ENCODE results near the gene EMP2. TPM values are rescaled to one million over a fixed set of nuclear protein-coding genes. Genes with fewer than 3 reads are reported as not detected.
A peak's percentile ranks its signal among the peaks of the same experiment; 100 is the strongest.

Gene EMP2
- total RNA-seq, 6 experiments from 2014 or later = 38.5 to 95.6 (median 58.4) TPM

DNA sequence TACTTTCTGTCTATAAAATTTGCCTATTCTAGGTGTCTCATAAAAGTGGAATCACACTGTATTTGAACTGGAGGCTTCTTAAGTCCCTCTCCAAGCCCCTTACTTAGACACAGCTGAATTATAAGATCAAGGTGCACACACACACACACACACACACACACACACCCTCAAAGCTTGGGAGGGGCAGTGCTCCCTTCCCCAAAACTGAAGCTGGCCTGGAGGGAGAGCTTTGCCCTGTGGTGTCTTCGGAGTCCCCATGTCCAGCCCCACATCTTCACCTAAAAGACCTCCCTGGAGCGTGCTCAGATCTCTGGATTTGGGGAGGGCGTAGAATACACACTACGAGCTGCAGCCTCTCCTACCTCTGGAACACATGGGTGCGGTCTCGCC is 828 bp downstream of the EMP2 start:
- WGBS (ENCODE audit: insufficient coverage, low coverage, low lambda C conversion rate, missing lambda C conversion rate) = 60% methylated on average over 1 of the region's 6 CpGs
- H3K36me3 ChIP-seq = no peaks in the 10 kb centered on the region
- H3K27ac ChIP-seq = peak overlapping the region in 2 of 3 donors; percentile 67 to 74
- H3K27me3 ChIP-seq = no peaks in the 10 kb centered on the region
- peaks cover 0 to 3% (median 0%) of the 10 kb centered on the region in 4 donors for H3K4me1 ChIP-seq
- peak overlapping the region; percentile 79 to 96 (median 84) for H3K4me3 ChIP-seq
- no peak for TF ChIP-seq POLR2A (IDR thresholded peaks at IDR 0.05)
- TF ChIP-seq, protein P1, sequence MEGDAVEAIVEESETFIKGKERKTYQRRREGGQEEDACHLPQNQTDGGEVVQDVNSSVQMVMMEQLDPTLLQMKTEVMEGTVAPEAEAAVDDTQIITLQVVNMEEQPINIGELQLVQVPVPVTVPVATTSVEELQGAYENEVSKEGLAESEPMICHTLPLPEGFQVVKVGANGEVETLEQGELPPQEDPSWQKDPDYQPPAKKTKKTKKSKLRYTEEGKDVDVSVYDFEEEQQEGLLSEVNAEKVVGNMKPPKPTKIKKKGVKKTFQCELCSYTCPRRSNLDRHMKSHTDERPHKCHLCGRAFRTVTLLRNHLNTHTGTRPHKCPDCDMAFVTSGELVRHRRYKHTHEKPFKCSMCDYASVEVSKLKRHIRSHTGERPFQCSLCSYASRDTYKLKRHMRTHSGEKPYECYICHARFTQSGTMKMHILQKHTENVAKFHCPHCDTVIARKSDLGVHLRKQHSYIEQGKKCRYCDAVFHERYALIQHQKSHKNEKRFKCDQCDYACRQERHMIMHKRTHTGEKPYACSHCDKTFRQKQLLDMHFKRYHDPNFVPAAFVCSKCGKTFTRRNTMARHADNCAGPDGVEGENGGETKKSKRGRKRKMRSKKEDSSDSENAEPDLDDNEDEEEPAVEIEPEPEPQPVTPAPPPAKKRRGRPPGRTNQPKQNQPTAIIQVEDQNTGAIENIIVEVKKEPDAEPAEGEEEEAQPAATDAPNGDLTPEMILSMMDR (IDR thresholded peaks at IDR 0.05) = no peak
- DNase-seq = no peak
- ATAC-seq = no peak
- no peaks in the 10 kb centered on the region for H3K9me3 ChIP-seq
- intact Hi-C loops (cut with DNase I) = no loop called here

GRCh38 chr16:10578474-10579316 is 1.7 kb downstream of the EMP2 start:
- no peaks in the 10 kb centered on the region for H3K9me3 ChIP-seq
- no peaks in the 10 kb centered on the region for H3K27me3 ChIP-seq
- no peak for TF ChIP-seq POLR2A (IDR thresholded peaks at IDR 0.05)
- TF ChIP-seq, protein P1 (IDR thresholded peaks at IDR 0.05) = no peak
- peaks cover 0 to 3% (median 0%) of the 10 kb centered on the region in 4 donors for H3K4me1 ChIP-seq
- no peak overlapping the region for H3K27ac ChIP-seq
- WGBS (ENCODE audit: insufficient coverage, low coverage, low lambda C conversion rate, missing lambda C conversion rate) = 65% methylated on average over 6 of the region's 20 CpGs
- H3K36me3 ChIP-seq = no peaks in the 10 kb centered on the region
- intact Hi-C loops (cut with DNase I) = no loop called here
- DNase-seq = no peak
- H3K4me3 ChIP-seq = no peak overlapping the region
- no peak for ATAC-seq

DNA sequence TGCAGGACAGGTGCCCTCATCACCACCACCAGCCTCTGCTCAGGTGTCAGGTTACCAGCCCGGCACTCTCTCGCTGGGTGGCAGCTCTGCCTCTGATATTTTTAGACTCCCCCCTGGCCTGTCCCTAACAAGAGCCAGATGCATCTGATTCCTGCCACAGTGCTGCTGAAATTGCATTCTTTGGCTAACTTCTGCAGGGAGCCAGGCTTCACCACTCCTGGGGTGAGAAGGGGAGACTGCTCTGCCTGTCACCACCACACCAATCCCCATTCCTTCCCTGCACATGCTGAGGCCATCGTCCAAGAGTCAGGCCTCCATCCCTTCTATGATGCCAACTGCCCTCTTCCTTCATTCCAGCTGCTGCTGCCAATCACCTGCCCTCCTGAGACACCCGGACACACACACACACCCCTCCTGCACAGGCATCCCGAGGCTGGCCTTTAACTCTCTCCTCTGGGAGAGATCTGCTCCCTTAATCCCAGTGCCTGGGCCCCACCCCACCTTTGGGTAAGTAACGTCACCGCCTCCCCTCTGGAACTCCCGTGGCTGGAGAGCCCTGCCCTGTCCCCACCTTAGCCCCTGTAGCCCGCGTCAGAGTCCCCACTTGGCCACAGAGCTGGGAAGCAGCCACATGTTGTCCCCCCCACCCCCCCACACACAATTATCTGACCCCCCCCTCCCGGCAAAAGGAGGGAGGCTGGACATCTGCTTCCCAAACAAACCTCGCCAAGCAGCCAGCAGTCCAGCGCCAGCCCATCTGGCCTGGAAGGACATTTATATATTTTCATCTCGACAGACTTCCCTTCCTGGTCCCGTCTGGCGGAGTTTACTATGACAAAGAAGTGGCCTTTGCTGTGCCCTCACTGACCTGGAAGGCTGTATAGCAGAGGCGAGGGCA is 2.8 kb downstream of the EMP2 start:
- H3K27me3 ChIP-seq = no peaks in the 10 kb centered on the region
- TF ChIP-seq, protein P1 (IDR thresholded peaks at IDR 0.05) = no peak
- TF ChIP-seq POLR2A (IDR thresholded peaks at IDR 0.05) = no peak
- ATAC-seq (no peak), DNase-seq (no peak)
- H3K9me3 ChIP-seq = no peaks in the 10 kb centered on the region
- intact Hi-C loops (cut with DNase I) = no loop called here
- no peak overlapping the region for H3K4me3 ChIP-seq
- peaks cover 0 to 3% (median 0%) of the 10 kb centered on the region in 4 donors for H3K4me1 ChIP-seq
- 57% methylated on average over 15 of the region's 17 CpGs for WGBS (ENCODE audit: insufficient coverage, low coverage, low lambda C conversion rate, missing lambda C conversion rate)
- H3K27ac ChIP-seq = no peak overlapping the region
- H3K36me3 ChIP-seq = no peaks in the 10 kb centered on the region

- ATAC-seq (no peak), DNase-seq (no peak)
- no peak for TF ChIP-seq POLR2A (IDR thresholded peaks at IDR 0.05)
- TF ChIP-seq, protein P1 (IDR thresholded peaks at IDR 0.05) = no peak
- Histone ChIP-seq H3K4me3 (no peak overlapping the region), H3K4me1 (peaks cover 0 to 3% (median 0%) of the 10 kb centered on the region in 4 donors), H3K36me3 (no peaks in the 10 kb centered on the region), H3K9me3 (no peaks in the 10 kb centered on the region), H3K27ac (no peak overlapping the region), H3K27me3 (no peaks in the 10 kb centered on the region)
- 69% methylated on average over 6 of the region's 17 CpGs for WGBS (ENCODE audit: insufficient coverage, low coverage, low lambda C conversion rate, missing lambda C conversion rate)
- intact Hi-C loops (cut with DNase I) = no loop called here
Observed at GRCh38 chr16:10576390-10577304, 3.8 kb downstream of the EMP2 start.
